ENCODE data around the gene PATJ.

DNA sequence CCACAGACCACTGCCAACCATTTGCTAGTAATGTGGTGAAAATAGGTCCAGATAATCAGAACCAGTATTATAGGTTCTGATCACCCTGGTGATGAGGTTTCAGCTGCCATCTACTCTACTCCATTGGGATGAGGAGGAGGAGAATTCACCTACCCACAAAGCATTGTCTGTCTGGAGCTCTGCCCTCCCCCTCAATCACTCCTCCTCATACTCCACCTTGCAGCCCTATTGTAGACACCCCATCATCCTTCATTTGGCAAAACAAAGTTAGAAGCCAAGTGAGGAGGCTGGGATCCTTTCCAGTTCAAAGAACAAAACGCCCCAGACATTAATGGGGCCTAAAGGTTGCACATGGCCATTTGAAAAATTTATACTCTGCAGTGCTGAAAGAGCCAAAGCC is 295.0 kb downstream of the PATJ start:
- TF ChIP-seq SNAI2 (CRISPR knock-in tag; IDR thresholded peaks at IDR 0.05): no peak
- TF ChIP-seq, protein P1, sequence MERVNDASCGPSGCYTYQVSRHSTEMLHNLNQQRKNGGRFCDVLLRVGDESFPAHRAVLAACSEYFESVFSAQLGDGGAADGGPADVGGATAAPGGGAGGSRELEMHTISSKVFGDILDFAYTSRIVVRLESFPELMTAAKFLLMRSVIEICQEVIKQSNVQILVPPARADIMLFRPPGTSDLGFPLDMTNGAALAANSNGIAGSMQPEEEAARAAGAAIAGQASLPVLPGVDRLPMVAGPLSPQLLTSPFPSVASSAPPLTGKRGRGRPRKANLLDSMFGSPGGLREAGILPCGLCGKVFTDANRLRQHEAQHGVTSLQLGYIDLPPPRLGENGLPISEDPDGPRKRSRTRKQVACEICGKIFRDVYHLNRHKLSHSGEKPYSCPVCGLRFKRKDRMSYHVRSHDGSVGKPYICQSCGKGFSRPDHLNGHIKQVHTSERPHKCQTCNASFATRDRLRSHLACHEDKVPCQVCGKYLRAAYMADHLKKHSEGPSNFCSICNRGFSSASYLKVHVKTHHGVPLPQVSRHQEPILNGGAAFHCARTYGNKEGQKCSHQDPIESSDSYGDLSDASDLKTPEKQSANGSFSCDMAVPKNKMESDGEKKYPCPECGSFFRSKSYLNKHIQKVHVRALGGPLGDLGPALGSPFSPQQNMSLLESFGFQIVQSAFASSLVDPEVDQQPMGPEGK (CRISPR knock-in tag; IDR thresholded peaks at IDR 0.05; ENCODE audit: borderline replicate concordance): no peak
- TF ChIP-seq ZFP30 (CRISPR knock-in tag; IDR thresholded peaks at IDR 0.05): no peak
- TF ChIP-seq TCF4 (CRISPR knock-in tag; IDR thresholded peaks at IDR 0.05; ENCODE audit: borderline replicate concordance): no peak
- TF ChIP-seq ARNTL (CRISPR knock-in tag; IDR thresholded peaks at IDR 0.05; ENCODE audit: borderline replicate concordance, low read depth): no peak
- TF ChIP-seq ZNF70 (CRISPR knock-in tag; IDR thresholded peaks at IDR 0.05): no peak
- TF ChIP-seq ZC3H10 (CRISPR knock-in tag; IDR thresholded peaks at IDR 0.05): no peak
- TF ChIP-seq ESRRG (CRISPR knock-in tag; IDR thresholded peaks at IDR 0.05): no peak
- TF ChIP-seq, protein P2, sequence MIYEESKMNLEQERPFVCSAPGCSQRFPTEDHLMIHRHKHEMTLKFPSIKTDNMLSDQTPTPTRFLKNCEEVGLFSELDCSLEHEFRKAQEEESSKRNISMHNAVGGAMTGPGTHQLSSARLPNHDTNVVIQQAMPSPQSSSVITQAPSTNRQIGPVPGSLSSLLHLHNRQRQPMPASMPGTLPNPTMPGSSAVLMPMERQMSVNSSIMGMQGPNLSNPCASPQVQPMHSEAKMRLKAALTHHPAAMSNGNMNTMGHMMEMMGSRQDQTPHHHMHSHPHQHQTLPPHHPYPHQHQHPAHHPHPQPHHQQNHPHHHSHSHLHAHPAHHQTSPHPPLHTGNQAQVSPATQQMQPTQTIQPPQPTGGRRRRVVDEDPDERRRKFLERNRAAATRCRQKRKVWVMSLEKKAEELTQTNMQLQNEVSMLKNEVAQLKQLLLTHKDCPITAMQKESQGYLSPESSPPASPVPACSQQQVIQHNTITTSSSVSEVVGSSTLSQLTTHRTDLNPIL (CRISPR knock-in tag; IDR thresholded peaks at IDR 0.05; ENCODE audit: low read depth): no peak
- TF ChIP-seq PPARA (CRISPR knock-in tag; IDR thresholded peaks at IDR 0.05; ENCODE audit: borderline replicate concordance): no peak
- no peak for TF ChIP-seq RARB (CRISPR knock-in tag; IDR thresholded peaks at IDR 0.05)
- TF ChIP-seq BACH2 (CRISPR knock-in tag; IDR thresholded peaks at IDR 0.05; ENCODE audit: borderline replicate concordance): no peak
